HL-60 (cell line): ENCODE results near the gene RAB6D.
"Not testable (repeated sequence)": the region's sequence is repeated elsewhere in the genome, so short reads cannot be mapped to it uniquely, and the experiment has no call there.

ENCODE experiments used
- DNase-seq, 2 experiments: peaks; one replicate each; pipeline ENCODE4 v3.0.0-alpha.2; 2010 to 2020; ENCODE audit warnings: low read depth in 1 of 2, low spot score in 1 of 2
- H3K27ac ChIP-seq: fragments of 250-450 bp; sonication (Bioruptor Pico); replicated peaks from 2 replicates; pipeline ENCODE4 v1.5.1; 2020; ENCODE audit warnings: mild to moderate bottlenecking, moderate library complexity
- H3K27me3 ChIP-seq: fragments of 250-450 bp; sonication (Bioruptor Pico); 2 replicates; pipeline ENCODE4 v1.5.1; 2021; ENCODE audit warnings: mild to moderate bottlenecking, moderate library complexity; ENCODE audit not compliant: insufficient read depth, poor library complexity, severe bottlenecking
- H3K4me3 ChIP-seq: replicated peaks from 2 replicates; pipeline ENCODE4 v1.5.1; 2011; ENCODE audit warnings: mild to moderate bottlenecking, control low read depth, low read length; ENCODE audit not compliant: insufficient read depth
- CTCF ChIP-seq: IDR thresholded peaks from one replicate; pipeline ENCODE4 v1.5.1; 2011; ENCODE audit warnings: low read length, control low read depth, inconsistent platforms; ENCODE audit not compliant: insufficient read depth
- GABPA ChIP-seq: IDR thresholded peaks from 2 replicates; pipeline ENCODE4 v1.6.1; 2012; ENCODE audit warnings: low read depth
- POLR2AphosphoS5 ChIP-seq: IDR thresholded peaks from 2 replicates; pipeline ENCODE4 v1.6.1; 2012; ENCODE audit warnings: low read depth
- REST ChIP-seq: IDR thresholded peaks from 2 replicates; pipeline ENCODE4 v1.6.1; 2012; ENCODE audit warnings: low read depth; ENCODE audit not compliant: insufficient replicate concordance
- SPI1 ChIP-seq: IDR thresholded peaks from 2 replicates; pipeline ENCODE4 v1.6.1; 2012; ENCODE audit warnings: low read depth, mild to moderate bottlenecking, borderline replicate concordance

Gene RAB6D

DNA sequence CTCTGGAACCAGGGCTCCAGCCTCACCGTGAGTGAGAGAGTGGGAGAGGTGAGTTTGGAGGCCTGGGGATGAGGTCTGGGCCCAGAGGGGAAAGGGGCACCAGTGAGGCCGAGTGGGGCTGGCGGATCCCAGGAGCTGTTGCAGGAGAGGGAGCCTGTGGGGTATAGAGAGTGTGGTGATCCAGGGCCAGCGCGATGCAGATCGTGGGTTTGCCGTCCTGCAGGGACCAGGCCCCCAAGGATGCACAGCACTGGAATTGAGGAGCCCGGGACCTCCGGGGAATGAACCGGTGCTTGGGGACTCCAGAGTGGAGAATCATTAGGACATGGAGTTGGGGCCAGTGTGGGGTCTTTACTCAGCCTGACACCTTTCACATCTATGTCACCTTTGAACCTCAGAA is 25.7 kb upstream of the RAB6D start:
- Histone ChIP-seq H3K4me3 (no peak overlapping the region), H3K27me3 (no peaks in the 10 kb centered on the region), H3K27ac (no peak overlapping the region)
- no peak for DNase-seq
- TF ChIP-seq POLR2AphosphoS5 (no peak), CTCF (no peak), REST (no peak), SPI1 (no peak), GABPA (no peak)

DNA sequence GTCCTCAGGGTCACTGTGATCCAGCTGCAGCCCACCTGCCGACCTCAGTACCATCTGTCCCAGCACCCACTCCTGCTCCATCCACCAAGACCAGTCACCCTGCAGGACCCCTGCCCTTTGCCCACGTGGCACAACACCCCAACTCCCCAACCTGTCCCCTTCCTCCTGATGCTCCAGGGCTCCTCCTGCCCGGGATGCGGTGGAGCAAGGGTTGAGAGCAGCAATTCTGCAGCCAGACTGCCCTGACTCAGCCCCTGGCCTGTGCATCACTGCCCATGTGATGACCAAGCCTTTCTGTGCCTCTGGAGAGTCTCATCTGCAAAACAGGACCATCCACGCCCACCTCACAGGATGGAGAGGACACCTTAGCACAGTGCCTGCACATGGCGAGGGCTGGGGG is 24.9 kb upstream of the RAB6D start:
- H3K4me3 ChIP-seq, H3K27ac ChIP-seq, DNase-seq, H3K27me3 ChIP-seq: not testable (repeated sequence)

DNA sequence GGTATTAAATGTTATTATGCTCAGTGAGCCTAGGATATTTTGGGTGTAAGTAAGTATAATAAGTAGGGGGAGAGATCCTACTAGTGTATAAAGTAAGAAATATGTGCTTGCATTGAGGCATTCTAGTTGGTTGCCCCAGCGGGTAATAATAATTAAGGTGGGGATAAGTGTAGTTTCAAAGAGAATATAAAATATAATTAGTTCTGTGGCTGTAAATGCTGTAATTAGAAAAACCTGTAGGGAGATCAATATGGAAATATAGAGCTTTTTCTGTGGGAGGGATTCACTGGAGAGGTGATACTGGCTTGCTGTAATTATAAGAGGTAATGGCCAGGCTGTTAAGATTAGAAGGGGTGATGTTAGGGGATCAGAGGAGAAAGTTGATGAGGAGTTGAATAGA is 9.1 kb upstream of the RAB6D start:
- not testable (repeated sequence) for H3K4me3 ChIP-seq, H3K27ac ChIP-seq, H3K27me3 ChIP-seq, DNase-seq

DNA sequence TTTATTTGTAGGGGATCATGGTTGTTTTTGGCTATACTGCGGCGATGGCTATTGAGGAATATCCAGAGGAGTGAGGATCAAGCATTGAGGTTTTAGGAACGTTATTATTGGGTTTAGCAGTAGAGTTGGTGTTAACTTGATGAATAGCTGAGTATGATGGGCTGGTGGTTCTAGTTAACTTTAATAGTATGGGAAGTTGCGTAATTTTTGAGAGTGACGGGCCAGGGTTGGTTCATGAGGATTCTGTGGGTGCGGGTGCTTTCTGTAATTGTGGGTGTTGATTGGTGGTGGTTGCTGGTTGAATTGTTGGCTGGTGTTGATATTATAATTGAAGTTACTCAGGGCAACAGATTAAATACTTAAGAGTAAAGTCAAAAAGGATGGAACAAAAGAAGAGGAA is 6.0 kb upstream of the RAB6D start:
- DNase-seq = no peak
- no peak for TF ChIP-seq POLR2AphosphoS5
- TF ChIP-seq CTCF = no peak
- Histone ChIP-seq H3K4me3 (no peak overlapping the region), H3K27ac (no peak overlapping the region), H3K27me3 (peaks cover 2% of the 10 kb centered on the region)

GRCh38 chr2:131368493-131369066 is 4.6 kb upstream of the RAB6D start:
- not testable (repeated sequence) for H3K27ac ChIP-seq, H3K4me3 ChIP-seq, DNase-seq, H3K27me3 ChIP-seq

DNA sequence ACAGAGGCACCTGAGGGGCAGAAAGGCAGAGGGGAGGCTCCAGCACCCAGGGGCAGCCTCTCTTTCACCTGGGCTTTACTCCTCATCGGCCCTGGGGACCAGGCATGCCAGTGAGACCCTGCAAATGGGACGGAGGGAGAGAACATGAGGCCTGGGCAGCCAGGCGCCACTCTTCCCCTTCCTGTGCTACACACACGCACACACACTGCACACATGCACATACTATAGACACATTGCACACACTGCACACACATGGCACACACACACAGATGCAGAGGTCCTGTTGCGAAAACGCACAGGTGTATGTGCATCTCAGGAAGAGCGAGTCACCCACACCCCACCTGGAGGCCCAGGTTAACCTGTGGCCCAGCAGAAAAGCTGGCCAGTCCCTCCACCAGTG is 3.4 kb upstream of the RAB6D start:
- H3K27ac ChIP-seq = no peak overlapping the region
- DNase-seq = no peak
- TF ChIP-seq POLR2AphosphoS5 (no peak), SPI1 (no peak), REST (no peak), CTCF (no peak), GABPA (no peak)
- peaks cover 7% of the 10 kb centered on the region for H3K27me3 ChIP-seq
- no peak overlapping the region for H3K4me3 ChIP-seq
